HG02981 (cell line): ENCODE data around the gene NUP85.
"Not testable (repeated sequence)": the region's sequence is repeated elsewhere in the genome, so short reads cannot be mapped to it uniquely, and the experiment has no call there.

Experiments
- ATAC-seq: cut with Tn5 transposase; IDR thresholded peaks from one replicate; pipeline ENCODE4 v1.9.1; 2021; ENCODE audit warnings: mild to moderate bottlenecking, moderate library complexity; ENCODE audit not compliant: unreplicated experiment

The NUP85 gene

GRCh38 chr17:75240394-75241142 lies 35.1 kb downstream of the NUP85 start:
- no peak for ATAC-seq

DNA sequence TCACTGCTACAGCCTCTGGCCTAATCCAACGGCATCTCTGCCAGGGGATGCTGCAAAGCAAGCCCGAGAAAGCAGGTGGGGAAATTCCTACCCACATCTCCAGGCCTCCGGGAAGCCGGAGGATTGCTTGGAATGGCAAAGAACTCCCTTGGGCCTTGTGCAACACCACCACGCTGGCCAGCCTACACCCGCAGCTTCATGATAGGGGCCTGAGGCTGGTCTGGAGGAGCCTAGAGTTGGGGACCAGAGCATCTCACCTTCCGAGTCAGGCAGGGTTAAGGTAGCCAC lies 35.6 kb downstream of the NUP85 start:
- ATAC-seq = no peak

DNA sequence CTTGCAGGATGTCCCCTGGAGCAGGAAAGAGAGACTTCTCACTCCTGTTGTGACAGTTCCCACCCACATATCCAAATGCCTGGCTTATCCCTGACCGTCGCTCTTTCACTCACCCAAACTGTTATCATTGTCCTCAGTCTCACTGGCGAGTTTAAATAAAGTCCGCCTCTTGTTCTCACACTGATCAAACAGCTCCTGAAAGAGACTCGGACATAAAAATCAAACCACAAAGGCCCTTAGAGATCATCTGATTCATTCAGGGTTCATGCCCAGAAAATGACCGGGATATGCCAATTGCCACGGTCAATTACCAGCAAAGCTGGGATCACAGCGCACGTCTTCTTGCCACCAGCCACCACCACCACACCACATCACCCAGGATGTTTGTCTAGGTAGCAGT lies 36.0 kb downstream of the NUP85 start:
- ATAC-seq = no peak

DNA sequence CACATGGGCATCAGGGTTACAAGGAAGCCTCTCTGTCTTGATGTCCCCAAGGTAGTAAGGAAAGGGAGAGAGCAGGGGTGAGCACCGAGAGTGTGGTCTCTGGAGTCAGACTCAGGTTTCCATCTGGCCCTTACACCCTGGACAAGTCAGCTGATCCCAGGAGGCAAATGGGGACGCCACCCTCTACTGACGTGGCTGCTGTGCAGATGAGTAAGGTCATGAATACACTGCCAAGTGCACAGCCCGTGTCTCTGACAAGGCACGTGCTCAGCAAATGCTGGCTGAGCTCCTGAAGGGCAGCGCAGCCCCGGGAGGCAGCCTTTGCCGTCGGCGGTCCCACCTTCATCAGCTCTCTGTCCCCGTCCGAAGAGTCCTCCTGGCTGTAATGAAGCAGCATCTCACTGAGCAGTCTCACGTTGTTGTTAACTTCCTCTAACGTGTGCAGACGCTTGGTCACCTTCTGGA lies 36.5 kb downstream of the NUP85 start:
- ATAC-seq = no peak

GRCh38 chr17:75242461-75243042 lies 37.1 kb downstream of the NUP85 start:
- no peak for ATAC-seq

DNA sequence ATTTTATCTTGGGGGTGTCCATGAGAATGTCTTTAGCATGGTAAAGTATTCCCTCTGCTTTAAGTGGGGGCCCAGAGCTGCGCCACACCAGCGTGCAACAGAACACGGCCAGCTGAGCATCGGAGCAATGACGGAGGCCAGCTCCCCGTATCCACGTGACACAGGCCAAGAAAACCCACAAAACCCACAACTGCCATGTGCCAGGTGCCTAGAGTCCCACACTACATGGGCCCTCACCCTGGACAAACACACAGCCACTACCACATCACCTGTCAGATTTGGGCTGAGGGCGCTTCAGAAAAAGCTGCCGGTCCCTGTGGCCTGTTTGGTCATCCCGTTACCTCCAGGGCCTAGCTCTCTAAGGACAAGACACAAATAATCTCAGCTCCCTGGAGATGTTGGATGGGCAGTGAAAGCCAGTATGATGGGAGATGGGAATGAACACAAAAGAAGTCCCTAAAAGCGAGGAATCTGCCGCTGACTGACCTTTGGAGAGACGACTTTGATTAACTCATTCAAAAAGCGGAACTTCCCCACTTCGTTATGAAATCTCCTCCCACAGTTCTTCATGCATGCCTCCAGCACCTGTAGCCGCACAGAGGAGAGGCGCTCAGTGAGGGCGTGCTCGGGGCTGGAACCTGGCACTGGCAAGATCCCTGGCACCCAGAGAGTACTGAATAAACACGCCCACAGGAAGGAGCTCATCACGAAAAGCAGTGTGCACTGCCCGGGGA lies 38.8 kb downstream of the NUP85 start:
- ATAC-seq = no peak

- no peak for ATAC-seq
These were observed 39.5 kb downstream of the NUP85 start for GRCh38 chr17:75245011-75245410.

GRCh38 chr17:75246404-75246803 lies 40.9 kb downstream of the NUP85 start:
- ATAC-seq = no peak

- ATAC-seq = no peak
These were observed 44.1 kb downstream of the NUP85 start for GRCh38 chr17:75249564-75249963.

- peak; percentile 91 for ATAC-seq
These were observed 44.6 kb downstream of the NUP85 start for GRCh38 chr17:75250009-75250471.

DNA sequence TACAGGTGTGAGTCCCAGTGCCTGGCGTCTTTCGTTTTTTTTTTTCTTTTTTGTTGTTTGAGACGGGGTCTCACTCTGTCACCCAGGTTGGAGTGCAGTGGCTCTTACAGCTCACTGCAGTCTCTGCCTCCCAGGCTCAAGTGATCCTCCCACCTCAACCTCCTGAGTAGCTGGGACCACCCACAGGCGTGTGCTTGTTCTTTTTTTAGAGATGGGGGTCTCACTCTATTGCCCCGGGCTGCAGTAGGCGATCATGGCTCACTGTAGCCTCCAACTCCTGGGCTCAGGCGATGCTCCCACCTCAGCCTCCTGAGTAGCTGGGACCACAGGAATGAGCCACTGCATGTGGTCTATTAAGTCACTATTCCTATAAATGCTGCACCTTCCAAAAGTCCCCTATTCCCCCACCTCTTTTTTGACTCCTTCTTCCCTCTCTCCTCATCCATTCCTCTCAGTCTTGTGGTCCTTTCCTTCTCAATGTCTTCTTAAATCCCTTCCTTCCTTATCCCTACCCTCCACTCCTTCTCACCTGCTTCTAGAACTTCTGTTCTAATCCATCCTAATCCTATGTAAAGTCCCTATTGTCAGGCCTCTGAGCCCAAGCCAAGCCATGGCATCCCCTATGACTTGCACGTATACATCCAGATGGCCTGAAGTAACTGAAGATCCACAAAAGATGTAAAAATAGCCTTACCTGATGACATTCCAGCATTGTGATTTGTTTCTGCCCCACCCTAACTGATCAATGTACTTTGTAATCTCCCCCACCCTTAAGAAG lies 46.7 kb downstream of the NUP85 start:
- ATAC-seq = no peak

GRCh38 chr17:75255954-75256698 lies 50.6 kb downstream of the NUP85 start:
- ATAC-seq = not testable (repeated sequence)

DNA sequence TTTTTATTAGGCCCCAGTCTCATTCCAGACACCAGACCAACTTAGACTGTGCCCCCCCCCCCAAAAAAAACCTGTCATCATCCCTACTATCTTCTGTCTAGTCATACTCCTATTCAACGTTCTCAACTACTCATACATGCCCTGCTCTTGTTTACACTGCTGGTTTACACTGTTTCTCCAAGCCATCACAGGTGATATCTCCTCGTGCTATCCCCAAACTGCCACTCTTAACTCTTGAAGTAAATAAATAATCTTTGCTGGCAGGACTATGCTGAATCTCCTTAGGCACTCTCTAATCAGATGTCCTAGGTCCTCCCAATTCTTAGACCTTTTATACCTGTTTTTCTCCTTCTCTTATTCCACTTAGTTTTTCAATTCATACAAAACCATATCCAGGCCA lies 51.7 kb downstream of the NUP85 start:
- ATAC-seq = not testable (repeated sequence)

DNA sequence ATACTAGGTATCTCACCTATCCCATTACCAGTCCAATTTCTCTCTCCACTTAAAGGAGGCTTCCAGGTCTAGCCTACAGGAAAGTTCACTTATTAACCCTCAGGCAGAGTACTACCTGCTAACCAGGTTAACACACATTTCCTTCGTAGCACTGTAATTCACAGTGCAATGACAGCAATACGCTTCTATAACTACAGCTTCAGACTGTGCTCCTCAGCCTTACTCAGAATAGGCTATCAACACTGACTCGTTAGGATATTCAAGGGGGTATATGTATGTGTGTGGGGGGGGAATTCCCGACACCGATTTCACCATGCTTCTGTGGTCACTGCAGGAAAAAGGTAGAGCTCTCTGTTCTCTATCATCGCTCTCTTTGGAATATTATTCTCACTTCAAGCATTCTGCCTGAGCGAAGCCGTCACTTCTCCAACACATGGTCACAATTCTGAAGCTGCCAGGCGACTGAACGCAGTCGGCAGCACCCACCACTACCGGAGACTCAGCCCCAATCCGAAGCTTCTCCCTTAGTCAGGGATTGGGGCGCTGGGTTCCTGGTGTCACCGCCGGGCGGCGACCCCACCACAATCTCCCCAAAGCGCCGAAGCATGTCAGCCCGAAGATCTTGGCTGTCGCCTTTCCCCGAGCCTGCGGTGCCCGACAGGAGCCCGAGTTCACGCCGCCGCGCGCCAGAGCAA lies 55.3 kb downstream of the NUP85 start:
- ATAC-seq = peak; percentile 10

DNA sequence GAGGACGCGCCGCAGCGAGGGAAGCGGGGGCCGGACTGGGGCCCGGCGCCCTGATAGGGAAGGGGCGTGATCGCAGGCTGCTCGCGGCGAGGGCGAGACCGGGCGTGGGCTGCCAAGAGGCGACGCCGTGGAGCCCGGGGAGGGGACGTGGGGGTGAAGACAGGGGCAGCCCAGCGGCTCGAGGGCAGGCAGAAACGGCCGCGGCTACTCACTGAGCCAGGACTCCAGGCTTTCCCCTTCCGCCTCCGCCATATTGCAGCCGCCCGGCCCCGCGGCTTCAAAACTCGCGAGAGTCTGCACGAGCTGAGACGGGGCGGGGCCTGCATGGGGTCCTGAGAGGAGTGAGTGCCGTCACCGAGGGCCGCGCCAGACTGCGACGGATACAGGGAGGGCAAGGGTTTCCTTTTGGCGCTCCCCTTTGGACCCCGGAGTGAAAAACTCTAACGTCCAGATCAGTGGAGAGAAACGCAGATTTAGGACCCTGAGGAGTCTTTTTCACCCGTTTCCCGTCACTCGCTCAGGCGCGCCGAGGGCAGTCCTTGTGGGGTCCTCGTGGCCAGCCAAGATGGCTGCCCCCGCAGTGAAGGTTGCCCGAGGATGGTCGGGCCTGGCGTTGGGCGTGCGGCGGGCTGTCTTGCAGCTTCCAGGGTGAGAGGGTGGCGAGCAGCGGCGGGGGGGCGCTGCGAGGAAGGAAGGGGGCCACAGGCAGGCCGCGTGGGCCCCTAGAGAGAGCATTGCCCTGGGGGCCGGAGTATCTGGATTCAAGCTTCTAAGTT lies 56.0 kb downstream of the NUP85 start, which contains the start of the genes GGA3 and MRPS7:
TSS of gene GGA3 (minus strand) at position 271 of the 776 bp plus-strand sequence. CDS start at position 252, 19 bp downstream.
TSS of gene MRPS7 (plus strand) at position 544 of the 776 bp plus-strand sequence. CDS start at position 566, 22 bp downstream.
- ATAC-seq = peak; percentile 81

GRCh38 chr17:75262112-75262606 lies 56.7 kb downstream of the NUP85 start:
- ATAC-seq = no peak

GRCh38 chr17:75263055-75263454 lies 57.6 kb downstream of the NUP85 start:
- ATAC-seq = no peak

GRCh38 chr17:75265614-75266315 lies 60.3 kb downstream of the NUP85 start:
- ATAC-seq = no peak
